ENCODE measurements around the gene FRAT2.
"Not testable (repeated sequence)": the region's sequence is repeated elsewhere in the genome, so short reads cannot be mapped to it uniquely, and the experiment has no call there.

Gene FRAT2

GRCh38 chr10:97356318-97356914, 21.9 kb upstream of the FRAT2 start:
- DNase-seq (ENCODE audit: low read depth): no peak

- DNase-seq (ENCODE audit: low read depth): no peak
Measured at GRCh38 chr10:97355571-97355975, 21.0 kb upstream of the FRAT2 start.

- DNase-seq (ENCODE audit: low read depth): no peak
Measured at GRCh38 chr10:97353945-97354344, 19.4 kb upstream of the FRAT2 start.

GRCh38 chr10:97349752-97350513, 15.4 kb upstream of the FRAT2 start:
- DNase-seq (ENCODE audit: low read depth): no peak

- DNase-seq (ENCODE audit: low read depth): no peak
Measured at GRCh38 chr10:97347317-97347716, 12.8 kb upstream of the FRAT2 start.

- DNase-seq (ENCODE audit: low read depth): not testable (repeated sequence)
Measured at GRCh38 chr10:97343664-97344063, 9.1 kb upstream of the FRAT2 start.

- DNase-seq (ENCODE audit: low read depth): no peak
Measured at GRCh38 chr10:97341416-97341815, 6.9 kb upstream of the FRAT2 start.

- DNase-seq (ENCODE audit: low read depth): no peak
Measured at GRCh38 chr10:97338041-97338440, 3.5 kb upstream of the FRAT2 start.

GRCh38 chr10:97336942-97337831, 2.7 kb upstream of the FRAT2 start:
- DNase-seq (ENCODE audit: low read depth): no peak

GRCh38 chr10:97336446-97336845, 1.9 kb upstream of the FRAT2 start:
- no peak for DNase-seq (ENCODE audit: low read depth)

- DNase-seq (ENCODE audit: low read depth): no peak
Measured at GRCh38 chr10:97336006-97336405, 1.5 kb upstream of the FRAT2 start.

GRCh38 chr10:97335188-97335619, 675 bp upstream of the FRAT2 start:
- DNase-seq (ENCODE audit: low read depth): no peak

- DNase-seq (ENCODE audit: low read depth): no peak
Measured at GRCh38 chr10:97333601-97334369, 744 bp downstream of the FRAT2 start.

- no peak for DNase-seq (ENCODE audit: low read depth)
Measured at GRCh38 chr10:97333351-97333600, 1.3 kb downstream of the FRAT2 start.

- no peak for DNase-seq (ENCODE audit: low read depth)
Measured at GRCh38 chr10:97332591-97333350, 1.8 kb downstream of the FRAT2 start.

- no peak for DNase-seq (ENCODE audit: low read depth)
Measured at GRCh38 chr10:97331153-97331703, 3.3 kb downstream of the FRAT2 start.

- DNase-seq (ENCODE audit: low read depth): no peak
Measured at GRCh38 chr10:97329766-97330165, 4.8 kb downstream of the FRAT2 start.

- DNase-seq (ENCODE audit: low read depth): no peak
Measured at GRCh38 chr10:97328646-97329453, 5.7 kb downstream of the FRAT2 start.

- no peak for DNase-seq (ENCODE audit: low read depth)
Measured at GRCh38 chr10:97327348-97328294, 6.9 kb downstream of the FRAT2 start.
